NOMO-1 treated with dmso at 0.1 percent for 144 hours (cell line): ENCODE data around the gene DAZAP2.

ENCODE experiments used
- DNase-seq: peaks from one replicate; lab custom pipeline; 2025; ENCODE audit not compliant: unreplicated experiment; lab: John Stamatoyannopoulos, UW

Gene DAZAP2

GRCh38 chr12:51238510-51239334 is at the start of gene DAZAP2:
Gene DAZAP2, plus strand, starts transcription at chr12:51238826. Its CDS starts 82 bp downstream, at chr12:51238908.
- DNase-seq = peak; percentile 86

- DNase-seq = no peak
These were observed 48.8 kb upstream of the DAZAP2 start for GRCh38 chr12:51189790-51190355.

- DNase-seq = no peak
These were observed 47.8 kb upstream of the DAZAP2 start for GRCh38 chr12:51190820-51191219.

GRCh38 chr12:51191516-51192283 is 46.9 kb upstream of the DAZAP2 start:
- no peak for DNase-seq

GRCh38 chr12:51192284-51192671 is 46.3 kb upstream of the DAZAP2 start:
- DNase-seq = no peak

- DNase-seq = no peak
These were observed 42.8 kb upstream of the DAZAP2 start for GRCh38 chr12:51195841-51196240.

GRCh38 chr12:51196547-51196946 is 42.1 kb upstream of the DAZAP2 start:
- DNase-seq = no peak

GRCh38 chr12:51197736-51198567 is 40.7 kb upstream of the DAZAP2 start:
- no peak for DNase-seq

- DNase-seq = no peak
These were observed 39.9 kb upstream of the DAZAP2 start for GRCh38 chr12:51198568-51199365.

- DNase-seq = no peak
These were observed 39.2 kb upstream of the DAZAP2 start for GRCh38 chr12:51199366-51199945.

- no peak for DNase-seq
These were observed 38.5 kb upstream of the DAZAP2 start for GRCh38 chr12:51200156-51200555.

- no peak for DNase-seq
These were observed 37.8 kb upstream of the DAZAP2 start for GRCh38 chr12:51200806-51201205.

GRCh38 chr12:51202718-51203117 is 35.9 kb upstream of the DAZAP2 start:
- DNase-seq = no peak

- DNase-seq = no peak
These were observed 33.3 kb upstream of the DAZAP2 start for GRCh38 chr12:51205350-51205749.

GRCh38 chr12:51208016-51208660 is 30.5 kb upstream of the DAZAP2 start:
- DNase-seq = no peak

GRCh38 chr12:51209259-51209658 is 29.4 kb upstream of the DAZAP2 start:
- no peak for DNase-seq

GRCh38 chr12:51210690-51211395 is 27.8 kb upstream of the DAZAP2 start:
- DNase-seq = no peak

GRCh38 chr12:51214895-51215294 is 23.7 kb upstream of the DAZAP2 start:
- no peak for DNase-seq

GRCh38 chr12:51216642-51217041 is 22.0 kb upstream of the DAZAP2 start:
- DNase-seq = no peak
